ENCODE results near the gene HCCS.

DNA sequence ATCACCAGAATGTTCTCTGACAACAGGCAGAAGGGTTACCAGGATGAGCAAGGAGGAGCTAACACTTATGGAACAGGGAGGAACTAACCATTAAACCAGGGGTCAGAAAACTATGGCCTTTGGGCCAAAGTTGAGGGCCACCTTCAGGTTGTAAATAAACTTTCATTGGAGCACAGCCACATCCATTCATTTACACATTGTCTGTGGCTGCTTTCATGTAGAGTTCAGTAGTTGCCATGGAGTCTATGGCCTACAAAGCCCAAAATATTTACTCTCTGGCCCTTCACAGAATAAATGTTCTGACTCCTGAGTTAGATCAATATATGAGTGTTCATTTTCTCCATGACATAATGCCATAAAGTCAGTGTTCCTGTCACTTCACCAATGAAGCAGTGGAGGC lies 13.2 kb upstream of the HCCS start:
- TF ChIP-seq, protein P1, sequence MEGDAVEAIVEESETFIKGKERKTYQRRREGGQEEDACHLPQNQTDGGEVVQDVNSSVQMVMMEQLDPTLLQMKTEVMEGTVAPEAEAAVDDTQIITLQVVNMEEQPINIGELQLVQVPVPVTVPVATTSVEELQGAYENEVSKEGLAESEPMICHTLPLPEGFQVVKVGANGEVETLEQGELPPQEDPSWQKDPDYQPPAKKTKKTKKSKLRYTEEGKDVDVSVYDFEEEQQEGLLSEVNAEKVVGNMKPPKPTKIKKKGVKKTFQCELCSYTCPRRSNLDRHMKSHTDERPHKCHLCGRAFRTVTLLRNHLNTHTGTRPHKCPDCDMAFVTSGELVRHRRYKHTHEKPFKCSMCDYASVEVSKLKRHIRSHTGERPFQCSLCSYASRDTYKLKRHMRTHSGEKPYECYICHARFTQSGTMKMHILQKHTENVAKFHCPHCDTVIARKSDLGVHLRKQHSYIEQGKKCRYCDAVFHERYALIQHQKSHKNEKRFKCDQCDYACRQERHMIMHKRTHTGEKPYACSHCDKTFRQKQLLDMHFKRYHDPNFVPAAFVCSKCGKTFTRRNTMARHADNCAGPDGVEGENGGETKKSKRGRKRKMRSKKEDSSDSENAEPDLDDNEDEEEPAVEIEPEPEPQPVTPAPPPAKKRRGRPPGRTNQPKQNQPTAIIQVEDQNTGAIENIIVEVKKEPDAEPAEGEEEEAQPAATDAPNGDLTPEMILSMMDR (IDR thresholded peaks at IDR 0.05) = no peak
- TF ChIP-seq POLR2A (IDR thresholded peaks at IDR 0.05) = no peak
